Measurements from ENCODE around the gene ANK2.

Gene ANK2

GRCh38 chr4:113419631-113420030 is 370.2 kb downstream of the ANK2 start:
- Histone ChIP-seq H3K9me2 (replicated peaks; ENCODE audit: low read depth, low read length) (no peaks in the 10 kb centered on the region), H3K27me3 (ENCODE audit: insufficient read depth, low read length, poor library complexity, severe bottlenecking) (no peaks in the 10 kb centered on the region), H3K4me2 (ENCODE audit: low read depth, low read length, poor library complexity, severe bottlenecking) (no peak overlapping the region), H3K79me2 (ENCODE audit: insufficient read depth, low read length) (no peaks in the 10 kb centered on the region), H2AFZ (ENCODE audit: low read length) (no peak overlapping the region), H3K4me1 (ENCODE audit: insufficient read depth, low read length, poor library complexity, severe bottlenecking) (no peaks in the 10 kb centered on the region), H3K9me3 (ENCODE audit: insufficient read depth, low read depth, low read length) (peaks cover 5% of the 10 kb centered on the region; the same call in 1 of the 2 replicates), H3K4me3 (ENCODE audit: low read length, poor library complexity, severe bottlenecking) (no peak overlapping the region), H3F3A (ENCODE audit: low read depth) (no peaks in the 10 kb centered on the region), H3K9ac (ENCODE audit: low read depth, low read length, poor library complexity, severe bottlenecking) (no peak overlapping the region), H4K20me1 (ENCODE audit: insufficient read depth, low read length, poor library complexity, severe bottlenecking) (no peaks in the 10 kb centered on the region), H3K36me3 (ENCODE audit: insufficient read depth, low read length) (no peaks in the 10 kb centered on the region)
- TF ChIP-seq EZH2phosphoT487 (IDR thresholded peaks at IDR 0.05; ENCODE audit: borderline replicate concordance) = no peak
- TF ChIP-seq, protein P1, sequence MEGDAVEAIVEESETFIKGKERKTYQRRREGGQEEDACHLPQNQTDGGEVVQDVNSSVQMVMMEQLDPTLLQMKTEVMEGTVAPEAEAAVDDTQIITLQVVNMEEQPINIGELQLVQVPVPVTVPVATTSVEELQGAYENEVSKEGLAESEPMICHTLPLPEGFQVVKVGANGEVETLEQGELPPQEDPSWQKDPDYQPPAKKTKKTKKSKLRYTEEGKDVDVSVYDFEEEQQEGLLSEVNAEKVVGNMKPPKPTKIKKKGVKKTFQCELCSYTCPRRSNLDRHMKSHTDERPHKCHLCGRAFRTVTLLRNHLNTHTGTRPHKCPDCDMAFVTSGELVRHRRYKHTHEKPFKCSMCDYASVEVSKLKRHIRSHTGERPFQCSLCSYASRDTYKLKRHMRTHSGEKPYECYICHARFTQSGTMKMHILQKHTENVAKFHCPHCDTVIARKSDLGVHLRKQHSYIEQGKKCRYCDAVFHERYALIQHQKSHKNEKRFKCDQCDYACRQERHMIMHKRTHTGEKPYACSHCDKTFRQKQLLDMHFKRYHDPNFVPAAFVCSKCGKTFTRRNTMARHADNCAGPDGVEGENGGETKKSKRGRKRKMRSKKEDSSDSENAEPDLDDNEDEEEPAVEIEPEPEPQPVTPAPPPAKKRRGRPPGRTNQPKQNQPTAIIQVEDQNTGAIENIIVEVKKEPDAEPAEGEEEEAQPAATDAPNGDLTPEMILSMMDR (conservative IDR thresholded peaks at IDR 0.05; ENCODE audit: low read length) = no peak

GRCh38 chr4:113420938-113421337 is 371.5 kb downstream of the ANK2 start:
- H3K36me3 ChIP-seq (ENCODE audit: insufficient read depth, low read length) = no peaks in the 10 kb centered on the region
- no peaks in the 10 kb centered on the region for H3K27me3 ChIP-seq (ENCODE audit: insufficient read depth, low read length, poor library complexity, severe bottlenecking)
- H2AFZ ChIP-seq (ENCODE audit: low read length) = no peak overlapping the region
- no peak overlapping the region for H3K4me3 ChIP-seq (ENCODE audit: low read length, poor library complexity, severe bottlenecking)
- H3F3A ChIP-seq (ENCODE audit: low read depth) = no peaks in the 10 kb centered on the region
- no peaks in the 10 kb centered on the region for H4K20me1 ChIP-seq (ENCODE audit: insufficient read depth, low read length, poor library complexity, severe bottlenecking)
- no peaks in the 10 kb centered on the region for H3K9me2 ChIP-seq (replicated peaks; ENCODE audit: low read depth, low read length)
- H3K9ac ChIP-seq (ENCODE audit: low read depth, low read length, poor library complexity, severe bottlenecking) = no peak overlapping the region
- no peak overlapping the region for H3K4me2 ChIP-seq (ENCODE audit: low read depth, low read length, poor library complexity, severe bottlenecking)
- no peaks in the 10 kb centered on the region for H3K79me2 ChIP-seq (ENCODE audit: insufficient read depth, low read length)
- peaks cover 5% of the 10 kb centered on the region; the same call in 1 of the 2 replicates for H3K9me3 ChIP-seq (ENCODE audit: insufficient read depth, low read depth, low read length)
- TF ChIP-seq, protein P1 (conservative IDR thresholded peaks at IDR 0.05; ENCODE audit: low read length) = no peak
- TF ChIP-seq EZH2phosphoT487 (IDR thresholded peaks at IDR 0.05; ENCODE audit: borderline replicate concordance) = no peak
- no peaks in the 10 kb centered on the region for H3K4me1 ChIP-seq (ENCODE audit: insufficient read depth, low read length, poor library complexity, severe bottlenecking)

DNA sequence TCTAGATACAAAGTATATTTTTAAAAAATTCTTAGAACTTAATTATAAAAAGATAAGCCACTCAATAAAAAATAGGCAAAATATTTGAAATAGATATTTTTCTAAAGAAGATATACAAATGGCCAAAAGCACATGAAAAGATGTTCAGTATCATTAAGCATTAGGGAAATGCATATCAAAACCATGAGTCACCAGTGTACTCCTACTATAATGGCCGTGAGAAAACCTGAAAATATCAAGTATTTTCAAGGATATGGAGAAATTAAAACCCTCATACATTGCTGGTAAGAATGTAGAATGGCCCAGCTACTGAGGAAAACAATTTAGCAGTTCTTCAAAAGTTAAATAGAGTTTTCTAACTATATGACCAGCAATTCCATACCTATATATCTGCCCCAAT is 374.2 kb downstream of the ANK2 start:
- Histone ChIP-seq H3F3A (ENCODE audit: low read depth) (no peaks in the 10 kb centered on the region), H4K20me1 (ENCODE audit: insufficient read depth, low read length, poor library complexity, severe bottlenecking) (no peaks in the 10 kb centered on the region), H3K4me2 (ENCODE audit: low read depth, low read length, poor library complexity, severe bottlenecking) (no peak overlapping the region), H2AFZ (ENCODE audit: low read length) (no peak overlapping the region), H3K36me3 (ENCODE audit: insufficient read depth, low read length) (no peaks in the 10 kb centered on the region), H3K4me3 (ENCODE audit: low read length, poor library complexity, severe bottlenecking) (no peak overlapping the region), H3K9me3 (ENCODE audit: insufficient read depth, low read depth, low read length) (peaks cover 5% of the 10 kb centered on the region; the same call in 1 of the 2 replicates), H3K79me2 (ENCODE audit: insufficient read depth, low read length) (no peaks in the 10 kb centered on the region), H3K9me2 (replicated peaks; ENCODE audit: low read depth, low read length) (no peaks in the 10 kb centered on the region), H3K9ac (ENCODE audit: low read depth, low read length, poor library complexity, severe bottlenecking) (no peak overlapping the region), H3K27me3 (ENCODE audit: insufficient read depth, low read length, poor library complexity, severe bottlenecking) (no peaks in the 10 kb centered on the region), H3K4me1 (ENCODE audit: insufficient read depth, low read length, poor library complexity, severe bottlenecking) (no peaks in the 10 kb centered on the region)
- TF ChIP-seq EZH2phosphoT487 (IDR thresholded peaks at IDR 0.05; ENCODE audit: borderline replicate concordance) = no peak
- TF ChIP-seq, protein P1 (conservative IDR thresholded peaks at IDR 0.05; ENCODE audit: low read length) = no peak

Data from Loucy (cell line).